HepG2 (cell line): Measurements from ENCODE around the gene MLANA. TPM values are rescaled to one million over a fixed set of nuclear protein-coding genes. Genes with fewer than 3 reads are reported as not detected.

Experiments used
- ATAC-seq: fragments of 200-7000 bp; cut with Tn5 transposase; 3 replicates; pipeline ENCODE4 v1.9.1; 2020; ENCODE audit warnings: mild to moderate bottlenecking, moderate library complexity
- BruUV-seq: library from RNA; stranded (reverse); fragments of 400-500 nt; replicated peaks from 2 replicates; lab custom pipeline; 2021; lab: Mats Ljungman, UMichigan
- CTCF ChIA-PET: fragments of 300-600 bp; formaldehyde crosslinking; extraction: SDS; loops from one replicate; lab custom pipeline; 2021; ENCODE audit warnings: low total read pairs, inconsistent platforms, low intra/inter-chr PET ratio; lab: Yijun Ruan, JAX
- POLR2A ChIA-PET: fragments of 350-600 bp; sonication (Branson Sonifier 250); formaldehyde crosslinking; loops from one replicate; lab custom pipeline; 2020; ENCODE audit warnings: antibody characterized with exemption, inconsistent platforms; lab: Yijun Ruan, JAX
- DNase-seq: peaks from one replicate; pipeline ENCODE4 v3.0.0-alpha.2; 2015; ENCODE audit warnings: low spot score
- FAIRE-seq: peaks from 3 replicates; lab custom pipeline; 2011; peaks lifted over from hg19 to GRCh38; lab: Jason Lieb, UNC
- H2AFZ ChIP-seq: one replicate; pipeline ENCODE4 v1.6.1; 2011; ENCODE audit warnings: low read length, inconsistent platforms
- H3K27ac ChIP-seq: fragments of 300-600 bp; 3 replicates; pipeline ENCODE4 v1.8.0; 2011; ENCODE audit warnings: mixed run types, mild to moderate bottlenecking, mixed read lengths, low read length, inconsistent platforms; ENCODE audit not compliant: insufficient read depth; ENCODE audit errors: extremely low read length
- H3K27me3 ChIP-seq, 2 experiments: fragments of 200-600 bp in 1 of 2; 2 replicates in 1 of 2; 3 replicates in 1 of 2; pipeline versions ENCODE4 v1.6.0 to v1.8.0; 2011; ENCODE audit warnings: low read length in 2 of 2, mild to moderate bottlenecking in 2 of 2, moderate library complexity in 2 of 2, inconsistent platforms in 1 of 2; ENCODE audit not compliant: insufficient read depth in 2 of 2, control insufficient read depth in 1 of 2
- H3K36me3 ChIP-seq, 2 experiments: fragments of 200-600 bp in 1 of 2; replicated peaks in 1 of 2; 2 replicates in 1 of 2; 3 replicates in 1 of 2; pipeline versions ENCODE4 v1.5.1 to v1.8.0; 2011; ENCODE audit warnings: low read length in 2 of 2, inconsistent platforms in 1 of 2; ENCODE audit not compliant: insufficient read depth in 2 of 2, control insufficient read depth in 1 of 2
- H3K4me1 ChIP-seq: 2 replicates; pipeline ENCODE4 v1.5.1; 2012; ENCODE audit warnings: low read length, inconsistent platforms; ENCODE audit not compliant: insufficient read depth
- H3K4me2 ChIP-seq: 2 replicates; pipeline ENCODE4 v1.6.0; 2011; ENCODE audit warnings: low read depth, low read length, inconsistent platforms
- H3K4me3 ChIP-seq, 3 experiments: fragments of 200-600 bp in 1 of 3; sonication (generic), shearing (Covaris generic) in 1 of 3; replicated peaks in 1 of 3; 2 replicates each; pipeline ENCODE4 v1.5.1; 2011 to 2016; ENCODE audit warnings: low read length in 3 of 3, inconsistent platforms in 2 of 3, low read depth in 2 of 3, mild to moderate bottlenecking in 2 of 3, control low read depth in 1 of 3, mixed read lengths in 1 of 3; ENCODE audit not compliant: insufficient read depth in 1 of 3
- H3K79me2 ChIP-seq: one replicate; pipeline ENCODE4 v1.6.1; 2011; ENCODE audit warnings: low read length, inconsistent platforms; ENCODE audit not compliant: insufficient read depth
- H3K9ac ChIP-seq: 2 replicates; pipeline ENCODE4 v1.6.0; 2011; ENCODE audit warnings: mild to moderate bottlenecking, low read depth, low read length, inconsistent platforms; ENCODE audit not compliant: insufficient read depth
- H3K9me3 ChIP-seq: 2 replicates; pipeline ENCODE4 v1.5.1; 2012; ENCODE audit warnings: mild to moderate bottlenecking, low read length
- H4K20me1 ChIP-seq: 2 replicates; pipeline ENCODE4 v1.6.0; 2011; ENCODE audit warnings: inconsistent platforms, mild to moderate bottlenecking, low read length, moderate library complexity; ENCODE audit not compliant: insufficient read depth
- ERF ChIP-seq: IDR thresholded peaks from 2 replicates; pipeline ENCODE4 v1.6.1; 2018; ENCODE audit warnings: missing biosample characterization, missing genetic modification reagents
- ETV5 ChIP-seq: IDR thresholded peaks from 2 replicates; pipeline ENCODE4 v1.6.1; 2018; ENCODE audit warnings: missing biosample characterization, missing genetic modification reagents, inconsistent platforms, borderline replicate concordance
- FOXP1 ChIP-seq, 2 experiments: fragments of 450-650 bp in 1 of 2; IDR thresholded peaks; 2 replicates each; pipeline ENCODE4 v1.6.1; 2017 to 2018; ENCODE audit warnings: antibody characterized with exemption in 1 of 2
- MAX ChIP-seq: IDR thresholded peaks from 2 replicates; pipeline ENCODE4 v1.6.1; 2012; ENCODE audit warnings: inconsistent platforms
- MBD4 ChIP-seq: IDR thresholded peaks from 2 replicates; pipeline ENCODE4 v1.6.1; 2012; ENCODE audit warnings: low read length, inconsistent platforms, borderline replicate concordance
- NR2F6 ChIP-seq, 2 experiments: IDR thresholded peaks; 2 replicates each; pipeline ENCODE4 v1.6.1; 2016; ENCODE audit warnings: antibody characterized with exemption in 1 of 2, mild to moderate bottlenecking in 1 of 2
- RBFOX2 ChIP-seq: fragments of 200-400 bp; formaldehyde crosslinking; IDR thresholded peaks from 2 replicates; pipeline ENCODE4 v1.6.1; 2017; ENCODE audit warnings: low read depth, mild to moderate bottlenecking, low read length
- SALL1 ChIP-seq: sonication (generic); formaldehyde crosslinking; IDR thresholded peaks from 2 replicates; pipeline ENCODE4 v1.8.0; 2022; ENCODE audit warnings: mild to moderate bottlenecking, missing genetic modification reagents
- SOX13 ChIP-seq, 3 experiments: fragments of 450-650 bp in 1 of 3; sonication (generic) in 1 of 3; formaldehyde crosslinking in 1 of 3; IDR thresholded peaks in 2 of 3; conservative IDR thresholded peaks in 1 of 3; 2 replicates each; pipeline versions ENCODE4 v1.5.0 to v1.6.1; 2016 to 2020; ENCODE audit warnings: antibody characterized with exemption in 1 of 3, mild to moderate bottlenecking in 1 of 3, missing compliant biosample characterization in 1 of 3, missing genetic modification reagents in 1 of 3, moderate library complexity in 1 of 3
- TEAD3 ChIP-seq: optimal IDR thresholded peaks from 2 replicates; pipeline ENCODE3; 2016; ENCODE audit warnings: borderline replicate concordance
- THYN1 ChIP-seq: sonication (generic); formaldehyde crosslinking; IDR thresholded peaks from 2 replicates; pipeline ENCODE4 v1.8.1; 2023; ENCODE audit warnings: low read depth, mild to moderate bottlenecking, moderate library complexity, missing genetic modification reagents, borderline replicate concordance
- TSC22D2 ChIP-seq: sonication (generic); formaldehyde crosslinking; IDR thresholded peaks from 2 replicates; pipeline ENCODE4 v1.5.1; 2020; ENCODE audit warnings: missing genetic modification reagents, mild to moderate bottlenecking, borderline replicate concordance
- XRCC5 ChIP-seq: fragments of 200-400 bp; formaldehyde crosslinking; optimal IDR thresholded peaks from 2 replicates; pipeline ENCODE3; 2017; ENCODE audit warnings: mild to moderate bottlenecking, low read length
- ZFX ChIP-seq: sonication (generic); formaldehyde crosslinking; IDR thresholded peaks from 2 replicates; pipeline ENCODE4 v1.4.0; 2020; ENCODE audit warnings: mild to moderate bottlenecking, low read depth, missing genetic modification reagents, moderate library complexity
- ZNF124 ChIP-seq: sonication (generic); formaldehyde crosslinking; IDR thresholded peaks from 2 replicates; pipeline ENCODE4 v1.4.0; 2020; ENCODE audit warnings: missing genetic modification reagents
- ZNF143 ChIP-seq: sonication (generic); formaldehyde crosslinking; IDR thresholded peaks from 2 replicates; pipeline ENCODE4 v1.4.0; 2020; ENCODE audit warnings: missing genetic modification reagents
- ZNF331 ChIP-seq: sonication (generic); formaldehyde crosslinking; IDR thresholded peaks from 2 replicates; pipeline ENCODE4 v1.4.0; 2020; ENCODE audit warnings: missing genetic modification reagents
- ZNF564 ChIP-seq: sonication (generic); formaldehyde crosslinking; IDR thresholded peaks from 2 replicates; pipeline ENCODE4 v1.8.1; 2023; ENCODE audit warnings: mild to moderate bottlenecking, missing genetic modification reagents
- ZNF644 ChIP-seq: IDR thresholded peaks from 2 replicates; pipeline ENCODE4 v1.6.1; 2016; ENCODE audit warnings: low read depth
- ZNF780A ChIP-seq: sonication (generic); formaldehyde crosslinking; IDR thresholded peaks from 2 replicates; pipeline ENCODE4 v1.8.0; 2022; ENCODE audit warnings: mild to moderate bottlenecking, missing genetic modification reagents, moderate library complexity
- ZSCAN9 ChIP-seq: IDR thresholded peaks from 2 replicates; pipeline ENCODE4 v1.6.1; 2016; ENCODE audit warnings: borderline replicate concordance
- ZZZ3 ChIP-seq: sonication (generic); formaldehyde crosslinking; IDR thresholded peaks from 2 replicates; pipeline ENCODE4 v1.4.0; 2020; ENCODE audit warnings: missing genetic modification reagents, mild to moderate bottlenecking, borderline replicate concordance
- WGBS: methylation state at CpG from one replicate; pipeline ENCODE4 v1.1.6; 2017; ENCODE audit warnings: low lambda C conversion rate; 5-methylcytosine and 5-hydroxymethylcytosine counted together
- in situ Hi-C: cut with HindIII; loops from 2 replicates; pipeline ENCODE4 v1.10.0; 2017; ENCODE audit warnings: low pct_unique_long_range_greater_than_20kb; ENCODE audit not compliant: extremely low pct_ligation_motif_present
- intact Hi-C: fragments of 100-400 bp; cut with micrococcal nuclease; formaldehyde crosslinking; loops from one replicate; pipeline ENCODE4 v1.10.0; 2022; ENCODE audit not compliant: unreplicated experiment
- polyA plus RNA-seq, 8 experiments: library from polyadenylated mRNA; depleted of rRNA in 3 of 8; stranded (reverse) in 7 of 8; unstranded in 1 of 8; fragments of >200 nt; fragmentation: Illumina TruSeq in 4 of 8; extraction: Trizol in 4 of 8; gene quantifications; 2 replicates each; pipeline versions ENCODE4 v1.2.1 to v1.2.3, GENCODE V29; 2011 to 2016; ENCODE audit warnings: low read depth in 4 of 8, missing spikeins in 1 of 8, mixed read lengths in 1 of 8; ENCODE audit not compliant: insufficient read depth in 1 of 8
- total RNA-seq, 5 experiments: library from RNA; depleted of rRNA; stranded (reverse); fragments of >200 nt; fragmentation: Illumina TruSeq; extraction: Trizol; gene quantifications; 2 replicates each; pipeline ENCODE4 v1.2.3, GENCODE V29; 2016; ENCODE audit warnings: low read depth in 1 of 5
- TF ChIP-seq, protein P1 (sequence below): sonication (generic); formaldehyde crosslinking; IDR thresholded peaks from 2 replicates; pipeline ENCODE4 v1.8.1; 2022; ENCODE audit warnings: low read depth, mild to moderate bottlenecking, missing genetic modification reagents

MLANA gene
- total and polyA plus RNA-seq, 2 of the 13 experiments (the other 11 are each of a cell fraction or from before 2014, with no cell fraction given): 0.11 to 0.18 TPM

DNA sequence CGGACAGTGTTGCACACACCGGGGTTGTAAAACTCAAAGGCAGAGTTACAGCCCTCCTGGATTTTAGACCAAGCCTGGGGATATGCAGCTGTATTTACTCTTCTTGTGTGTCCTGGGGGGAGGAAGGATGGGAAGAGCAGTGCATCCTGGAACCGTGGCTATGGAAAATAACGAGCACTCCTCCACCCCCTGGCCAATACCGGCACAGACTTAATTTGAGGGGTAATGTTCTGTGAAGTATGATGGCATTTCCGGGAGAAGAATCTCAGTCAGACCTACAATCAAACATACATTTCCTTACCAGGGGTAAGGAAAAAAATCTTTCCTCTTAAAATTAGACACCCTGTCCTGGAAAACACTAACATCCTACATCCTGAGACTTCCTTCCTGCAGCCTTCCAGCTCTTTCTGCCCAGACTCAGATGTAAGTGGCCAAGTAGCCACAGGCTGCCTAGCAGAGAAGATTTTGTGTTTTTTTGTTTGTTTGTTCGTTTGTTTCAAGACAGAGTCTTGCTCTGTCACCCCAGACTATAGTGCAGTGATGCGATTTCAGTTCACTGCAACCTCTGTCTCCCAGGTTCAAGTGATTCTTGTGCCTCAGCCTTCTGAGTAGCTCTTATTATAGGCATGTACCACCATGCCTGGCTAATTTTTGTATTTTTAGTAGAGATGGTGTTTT, 46.8 kb upstream of the MLANA start:
- peak overlapping the region; percentile 59 for H3K9ac ChIP-seq
- TF ChIP-seq ETV5 (CRISPR knock-in tag) (peak; percentile 62), ZZZ3 (no peak), SOX13 (IDR thresholded peaks at IDR 0.05) (no peak), SOX13 (CRISPR knock-in tag; conservative IDR thresholded peaks at IDR 0.05 in 1 of 2, IDR thresholded peaks at IDR 0.05 in 1 of 2) (peak in 1 of 2 experiments; percentile 35; a peak in 1 of 4 replicates), TEAD3 (peak; percentile 72), ERF (CRISPR knock-in tag) (peak; percentile 65; the same call in 1 of the 2 replicates), ZNF644 (CRISPR knock-in tag) (0 out of 2 replicates have a peak, but pooled peaks have one; percentile 17), RBFOX2 (0 out of 2 replicates have a peak, but pooled peaks have one; percentile 32), ZNF331 (CRISPR knock-in tag) (no peak; the same call in 1 of the 2 replicates), XRCC5 (peak; percentile 36), ZNF143 (CRISPR knock-in tag) (peak; percentile 84), FOXP1 (IDR thresholded peaks at IDR 0.05) (no peak), FOXP1 (CRISPR knock-in tag; IDR thresholded peaks at IDR 0.05) (peak; percentile 60), NR2F6 (IDR thresholded peaks at IDR 0.05) (0 out of 2 replicates have a peak, but pooled peaks have one; percentile 18), NR2F6 (CRISPR knock-in tag; IDR thresholded peaks at IDR 0.05) (0 out of 2 replicates have a peak, but pooled peaks have one; percentile 21), ZFX (CRISPR knock-in tag) (peak; percentile 75), MAX (peak; percentile 57), TSC22D2 (CRISPR knock-in tag) (no peak), ZSCAN9 (no peak), ZNF564 (no peak; the same call in 1 of the 2 replicates), MBD4 (0 out of 2 replicates have a peak, but pooled peaks have one; percentile 50), THYN1 (CRISPR knock-in tag) (no peak), ZNF124 (no peak), SALL1 (CRISPR knock-in tag) (peak; percentile 66; the same call in 1 of the 2 replicates), ZNF780A (CRISPR knock-in tag) (no peak)
- TF ChIP-seq, protein P1, sequence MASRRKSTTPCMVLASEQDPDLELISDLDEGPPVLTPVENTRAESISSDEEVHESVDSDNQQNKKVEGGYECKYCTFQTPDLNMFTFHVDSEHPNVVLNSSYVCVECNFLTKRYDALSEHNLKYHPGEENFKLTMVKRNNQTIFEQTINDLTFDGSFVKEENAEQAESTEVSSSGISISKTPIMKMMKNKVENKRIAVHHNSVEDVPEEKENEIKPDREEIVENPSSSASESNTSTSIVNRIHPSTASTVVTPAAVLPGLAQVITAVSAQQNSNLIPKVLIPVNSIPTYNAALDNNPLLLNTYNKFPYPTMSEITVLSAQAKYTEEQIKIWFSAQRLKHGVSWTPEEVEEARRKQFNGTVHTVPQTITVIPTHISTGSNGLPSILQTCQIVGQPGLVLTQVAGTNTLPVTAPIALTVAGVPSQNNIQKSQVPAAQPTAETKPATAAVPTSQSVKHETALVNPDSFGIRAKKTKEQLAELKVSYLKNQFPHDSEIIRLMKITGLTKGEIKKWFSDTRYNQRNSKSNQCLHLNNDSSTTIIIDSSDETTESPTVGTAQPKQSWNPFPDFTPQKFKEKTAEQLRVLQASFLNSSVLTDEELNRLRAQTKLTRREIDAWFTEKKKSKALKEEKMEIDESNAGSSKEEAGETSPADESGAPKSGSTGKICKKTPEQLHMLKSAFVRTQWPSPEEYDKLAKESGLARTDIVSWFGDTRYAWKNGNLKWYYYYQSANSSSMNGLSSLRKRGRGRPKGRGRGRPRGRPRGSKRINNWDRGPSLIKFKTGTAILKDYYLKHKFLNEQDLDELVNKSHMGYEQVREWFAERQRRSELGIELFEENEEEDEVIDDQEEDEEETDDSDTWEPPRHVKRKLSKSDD (CRISPR knock-in tag): no peak

More for the DNA sequence above, 46.8 kb upstream of the MLANA start:
- no peaks in the 10 kb centered on the region for H3K27me3 ChIP-seq
- no peaks in the 10 kb centered on the region for H3K9me3 ChIP-seq
- H2AFZ ChIP-seq: peak overlapping the region; percentile 73
- ChIA-PET CTCF (no interaction called here), POLR2A (interaction anchor here (0.9 to 2.3 kb wide), 3 partner anchors 12 to 1052 kb away, joined by 3 to 15 read pairs (median 3); partner anchors contain the start of gene ERMP1)
- H3K79me2 ChIP-seq: no peaks in the 10 kb centered on the region
- no TSS peak for BruUV-seq
- in situ Hi-C loops (no loop called here), intact Hi-C loops (no loop called here)
- FAIRE-seq (peak; percentile 94), DNase-seq (peak; percentile 88), ATAC-seq (peak; percentile 89)
- no peaks in the 10 kb centered on the region for H3K36me3 ChIP-seq
- peak overlapping the region; percentile 70 for H3K27ac ChIP-seq
- H3K4me3 ChIP-seq: peak overlapping the region; percentile 34 to 49 (median 34); a peak in 5 of 6 replicates
- peak overlapping the region; percentile 74 for H3K4me2 ChIP-seq
- H3K4me1 ChIP-seq: peaks cover 58% of the 10 kb centered on the region
- 4% methylated on average over 8 of the region's 8 CpGs for WGBS
- H4K20me1 ChIP-seq: no peaks in the 10 kb centered on the region
